Urinary bladder (tissue), 4 donors: ENCODE data around the gene IL1RL1. TPM values are rescaled to one million over a fixed set of nuclear protein-coding genes. Genes with fewer than 3 reads are reported as not detected.

Experiments used
- DNase-seq: peaks from one replicate; pipeline ENCODE4 v3.0.0-alpha.2; 2015; ENCODE audit errors: extremely low spot score
- H3K27ac ChIP-seq: one replicate; pipeline ENCODE4 v1.5.1; 2013; ENCODE audit warnings: low read depth, mild to moderate bottlenecking, moderate library complexity
- H3K36me3 ChIP-seq: one replicate; pipeline ENCODE4 v1.6.1; 2013; ENCODE audit warnings: mild to moderate bottlenecking, moderate library complexity; ENCODE audit not compliant: insufficient read depth
- H3K4me1 ChIP-seq: one replicate; pipeline ENCODE4 v1.6.1; 2013; ENCODE audit warnings: mild to moderate bottlenecking, moderate library complexity; ENCODE audit not compliant: insufficient read depth
- H3K4me3 ChIP-seq: one replicate; pipeline ENCODE4 v1.5.1; 2013; ENCODE audit warnings: low read depth, low read length
- WGBS: extraction: QIAGEN DNeasy Blood & Tissue Kit; methylation state at CpG from one replicate; pipeline ENCODE4 v1.1.7; 2013; 5-methylcytosine and 5-hydroxymethylcytosine counted together
- polyA plus RNA-seq: library from polyadenylated mRNA; stranded (reverse); fragments of 200-250 nt; gene quantifications from one replicate; pipeline ENCODE4 v1.2.3, GENCODE V29; 2013
- total RNA-seq: library from RNA; depleted of rRNA; stranded (reverse); fragments of >200 nt; gene quantifications from one replicate; pipeline ENCODE4 v1.2.3, GENCODE V29; 2014
- donor health status: healthy with polysubstance abuse.
- donor health status: healthy.

IL1RL1 gene
- 12.8 TPM for total RNA-seq
- polyA plus RNA-seq = 7.3 TPM

DNA sequence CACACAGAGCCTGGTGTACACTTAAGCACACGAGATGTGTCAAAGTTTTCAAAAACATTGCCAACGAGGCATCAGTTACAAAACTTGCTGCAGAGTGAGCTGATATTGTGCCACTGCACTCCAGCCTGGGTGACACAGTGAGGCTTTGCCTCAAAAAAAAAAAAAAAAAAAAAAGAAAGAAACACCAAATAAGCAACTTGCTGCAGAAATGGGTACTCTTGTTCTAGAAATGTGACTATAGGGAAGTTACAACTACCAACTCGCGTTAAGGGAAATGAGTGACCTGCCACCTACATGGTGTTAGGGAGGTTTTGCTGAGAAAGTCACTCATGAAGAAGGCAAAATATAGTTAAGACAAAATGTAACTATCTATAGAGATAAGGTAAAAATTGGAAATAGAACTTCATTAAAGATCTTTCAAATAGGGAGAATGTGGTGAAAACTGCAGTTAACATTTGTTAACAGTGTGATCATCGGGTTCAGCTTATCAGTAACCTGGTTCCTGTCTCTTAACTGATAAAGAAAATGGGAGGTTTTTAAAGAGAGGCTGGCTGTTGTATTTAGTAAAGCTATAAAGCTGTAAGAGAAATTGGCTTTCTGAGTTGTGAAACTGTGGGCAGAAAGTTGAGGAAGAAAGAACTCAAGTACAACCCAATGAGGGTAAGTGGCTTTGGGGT, at the start of gene IL1RL1:
Gene IL1RL1 (plus strand): TSS at position 600 of the 677 bp plus-strand sequence. CDS start 26,702 bp downstream, outside the sequence.
- WGBS = 60% methylated on average over 5 of the region's 5 CpGs
- no peak for DNase-seq
- Histone ChIP-seq H3K4me3 (no peak within 1 kb of the TSS), H3K36me3 (no peaks in the 10 kb centered on the region), H3K4me1 (no peaks in the 10 kb centered on the region), H3K27ac (no peak within 1 kb of the TSS)

DNA sequence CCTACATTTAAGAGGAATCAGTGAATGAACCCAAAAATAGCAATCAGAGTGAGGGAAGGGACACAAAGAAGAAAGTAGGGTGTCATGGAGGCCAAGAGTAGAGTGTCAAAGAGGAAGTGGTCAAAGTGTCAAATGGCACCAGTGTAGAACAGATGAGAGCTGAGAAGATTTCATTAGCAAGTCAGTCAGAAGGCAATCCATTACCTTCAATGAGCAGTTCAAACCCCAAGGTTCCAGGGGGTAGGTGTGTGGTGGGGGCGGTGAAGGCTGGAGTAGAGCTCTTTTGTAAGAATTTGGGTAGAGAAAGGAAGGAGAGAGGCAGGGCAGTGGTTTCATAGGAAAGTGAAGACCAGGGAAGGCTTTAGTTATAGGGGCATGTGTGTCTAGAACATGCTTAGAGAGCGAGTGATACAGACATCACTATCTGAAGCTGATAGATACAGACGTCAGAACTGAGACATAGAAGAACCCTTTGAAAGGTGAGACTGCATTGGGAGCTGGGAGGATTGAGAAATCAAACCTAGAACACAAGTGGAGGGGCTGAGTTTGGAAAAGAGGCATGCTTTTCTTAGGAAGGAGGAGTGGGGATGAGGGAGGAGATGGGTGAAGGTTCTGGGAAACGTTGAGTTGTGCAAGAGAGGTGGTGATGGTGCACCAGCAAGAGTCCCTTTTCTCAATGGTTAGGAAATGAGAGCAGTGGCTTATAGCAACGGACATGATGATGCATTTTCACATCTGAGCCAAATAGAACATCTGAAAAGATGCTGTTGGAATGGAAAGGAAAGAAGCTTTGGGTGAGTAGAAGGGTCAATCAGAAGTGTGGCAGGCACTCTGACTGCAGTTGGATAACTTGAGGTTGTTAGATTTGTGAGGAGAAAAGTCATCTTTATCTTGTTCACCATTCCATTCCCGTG, 48.9 kb upstream of the IL1RL1 start:
- WGBS = 63% methylated on average over 6 of the region's 6 CpGs
- H3K27ac ChIP-seq = no peak overlapping the region
- no peaks in the 10 kb centered on the region for H3K36me3 ChIP-seq
- no peak for DNase-seq
- H3K4me3 ChIP-seq = no peak overlapping the region
- no peaks in the 10 kb centered on the region for H3K4me1 ChIP-seq

DNA sequence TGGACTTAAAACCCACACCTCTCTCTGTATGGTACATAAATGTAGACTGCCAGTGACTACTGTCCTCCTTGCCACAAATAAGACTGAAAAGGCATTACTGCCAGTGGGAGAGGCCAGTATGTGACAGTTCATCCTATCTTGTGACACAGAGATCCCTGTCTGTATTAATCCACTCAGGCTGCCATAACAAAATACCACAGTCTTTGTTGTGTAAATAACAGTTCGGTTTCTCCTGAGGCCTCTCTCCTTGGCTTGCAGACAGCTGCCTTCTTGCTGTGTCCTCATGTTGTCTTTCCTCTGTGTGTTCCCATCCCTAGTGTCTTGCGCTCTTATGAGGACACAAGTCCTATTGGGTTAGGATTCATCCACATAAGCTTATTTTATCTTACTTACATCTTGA, 46.4 kb upstream of the IL1RL1 start:
- Histone ChIP-seq H3K4me1 (no peaks in the 10 kb centered on the region), H3K4me3 (no peak overlapping the region), H3K27ac (no peak overlapping the region), H3K36me3 (no peaks in the 10 kb centered on the region)
- DNase-seq = no peak
- 78% methylated on average over 2 of the region's 2 CpGs for WGBS

DNA sequence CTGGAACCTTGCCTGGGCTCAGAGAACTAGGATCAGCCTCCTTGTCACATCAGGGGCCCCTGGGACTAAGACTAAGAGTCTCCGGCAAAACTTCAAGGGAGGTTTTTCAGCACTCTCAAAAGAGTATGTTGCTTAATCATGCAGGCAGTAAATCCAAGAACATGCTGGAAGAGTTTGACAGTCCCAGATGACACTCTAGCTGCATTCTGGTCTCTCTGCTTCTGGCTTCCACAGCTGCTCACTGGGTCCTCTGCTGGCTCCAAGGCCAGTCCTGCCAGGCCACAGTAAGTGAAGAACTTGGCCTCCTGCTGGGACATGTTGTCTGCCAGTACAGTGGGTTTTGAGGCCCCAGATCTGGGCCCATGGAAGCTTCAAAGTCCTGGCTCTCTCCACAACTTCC, 45.2 kb upstream of the IL1RL1 start:
- no peak overlapping the region for H3K4me3 ChIP-seq
- no peak overlapping the region for H3K27ac ChIP-seq
- WGBS = 79% methylated on average over 1 of the region's 1 CpG
- no peak for DNase-seq
- H3K36me3 ChIP-seq = no peaks in the 10 kb centered on the region
- no peaks in the 10 kb centered on the region for H3K4me1 ChIP-seq

DNA sequence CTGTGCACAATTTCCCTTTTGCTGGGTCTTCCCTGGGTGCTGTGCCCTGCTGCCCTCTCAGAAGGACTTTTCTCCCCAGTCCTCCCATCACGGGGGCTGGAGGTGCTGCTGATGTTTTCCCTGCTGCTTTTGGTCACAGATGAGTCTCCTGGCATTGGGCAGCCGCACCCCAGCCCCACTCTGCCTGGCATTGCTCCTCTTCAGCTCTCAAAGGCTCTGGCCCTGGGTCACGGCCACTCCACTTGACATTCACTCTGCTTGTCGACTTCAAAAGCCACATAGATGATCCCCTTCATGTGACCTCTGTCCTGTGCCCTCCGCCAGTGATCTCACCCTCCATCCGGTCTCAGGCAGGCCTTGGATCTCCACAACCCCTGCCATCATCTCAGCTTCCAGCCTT, 43.6 kb upstream of the IL1RL1 start:
- Histone ChIP-seq H3K4me3 (no peak overlapping the region), H3K4me1 (no peaks in the 10 kb centered on the region), H3K27ac (no peak overlapping the region), H3K36me3 (no peaks in the 10 kb centered on the region)
- 83% methylated on average over 6 of the region's 6 CpGs for WGBS
- DNase-seq = no peak

DNA sequence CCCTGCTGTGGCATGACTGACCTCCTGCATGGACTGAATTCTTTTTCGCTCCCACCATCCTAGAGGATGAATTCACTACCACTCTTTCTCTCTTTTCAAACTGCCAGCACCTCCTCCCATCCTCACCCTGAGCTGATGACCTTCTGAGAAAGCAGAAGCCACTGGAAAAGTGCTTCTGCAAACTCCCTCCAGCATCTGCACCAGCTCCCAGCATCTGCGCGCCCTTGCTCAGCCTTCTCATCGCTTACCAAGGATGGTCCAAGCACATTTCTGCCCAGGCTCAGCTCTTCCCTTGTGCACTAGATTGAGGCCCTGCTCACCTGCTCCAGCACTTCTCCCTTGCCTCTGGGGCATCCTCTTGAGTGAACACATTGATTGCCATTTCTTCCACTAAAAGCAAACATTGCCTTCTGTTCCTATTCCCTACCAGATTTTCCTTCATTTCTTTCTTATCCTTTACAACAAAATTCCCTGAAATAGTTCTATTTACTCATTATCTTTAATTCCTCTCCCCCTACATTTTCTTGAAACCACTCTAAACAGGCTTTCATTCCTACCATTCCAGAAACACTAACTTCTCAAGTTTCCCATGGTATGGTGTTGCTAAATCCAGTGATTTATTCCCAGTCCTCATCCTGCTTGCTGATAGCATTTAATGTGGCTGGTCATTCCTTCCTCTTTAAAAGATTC, 42.7 kb upstream of the IL1RL1 start:
- Histone ChIP-seq H3K36me3 (no peaks in the 10 kb centered on the region), H3K4me1 (no peaks in the 10 kb centered on the region), H3K4me3 (no peak overlapping the region), H3K27ac (no peak overlapping the region)
- DNase-seq = no peak
- WGBS = 94% methylated on average over 4 of the region's 4 CpGs

DNA sequence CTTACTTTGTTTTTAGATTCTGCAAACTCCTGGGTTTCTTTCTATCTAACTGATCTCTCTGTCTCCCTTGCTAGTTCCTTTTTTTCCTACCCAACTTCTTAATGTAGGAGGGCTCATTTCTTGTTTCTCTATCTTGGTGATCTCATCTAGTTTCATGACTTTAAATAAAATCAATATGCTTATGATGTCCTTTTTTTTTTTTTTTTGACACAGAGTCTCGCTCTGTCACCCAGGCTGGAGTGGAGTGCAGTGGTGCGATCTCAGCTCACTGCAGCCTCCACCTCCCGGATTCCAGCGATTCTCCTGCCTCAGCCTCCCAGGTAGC, 42.2 kb upstream of the IL1RL1 start:
- H3K4me1 ChIP-seq = no peaks in the 10 kb centered on the region
- 77% methylated on average over 4 of the region's 4 CpGs for WGBS
- H3K27ac ChIP-seq = no peak overlapping the region
- no peaks in the 10 kb centered on the region for H3K36me3 ChIP-seq
- H3K4me3 ChIP-seq = no peak overlapping the region
- no peak for DNase-seq

DNA sequence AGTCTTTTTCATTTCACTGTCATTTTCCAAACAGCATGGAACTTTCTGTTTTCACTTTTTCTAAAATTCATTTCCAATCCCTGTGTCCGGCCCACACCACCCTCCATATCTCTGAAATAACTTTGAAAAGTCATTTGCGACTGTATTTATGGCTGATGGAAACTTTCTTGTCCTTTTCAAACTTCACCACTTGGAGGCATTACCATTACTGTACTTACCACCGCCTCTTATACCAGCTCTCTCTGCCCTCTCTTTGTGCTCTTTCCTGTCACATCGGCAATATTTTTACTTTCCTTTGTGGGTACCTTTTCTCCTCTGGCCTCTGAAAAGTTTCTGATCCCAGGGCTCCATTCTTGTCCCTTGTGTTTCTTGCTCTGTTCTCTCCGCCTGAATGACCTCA, 39.5 kb upstream of the IL1RL1 start:
- no peaks in the 10 kb centered on the region for H3K4me1 ChIP-seq
- H3K27ac ChIP-seq = no peak overlapping the region
- no peak for DNase-seq
- 70% methylated on average over 5 of the region's 5 CpGs for WGBS
- no peak overlapping the region for H3K4me3 ChIP-seq
- H3K36me3 ChIP-seq = no peaks in the 10 kb centered on the region

DNA sequence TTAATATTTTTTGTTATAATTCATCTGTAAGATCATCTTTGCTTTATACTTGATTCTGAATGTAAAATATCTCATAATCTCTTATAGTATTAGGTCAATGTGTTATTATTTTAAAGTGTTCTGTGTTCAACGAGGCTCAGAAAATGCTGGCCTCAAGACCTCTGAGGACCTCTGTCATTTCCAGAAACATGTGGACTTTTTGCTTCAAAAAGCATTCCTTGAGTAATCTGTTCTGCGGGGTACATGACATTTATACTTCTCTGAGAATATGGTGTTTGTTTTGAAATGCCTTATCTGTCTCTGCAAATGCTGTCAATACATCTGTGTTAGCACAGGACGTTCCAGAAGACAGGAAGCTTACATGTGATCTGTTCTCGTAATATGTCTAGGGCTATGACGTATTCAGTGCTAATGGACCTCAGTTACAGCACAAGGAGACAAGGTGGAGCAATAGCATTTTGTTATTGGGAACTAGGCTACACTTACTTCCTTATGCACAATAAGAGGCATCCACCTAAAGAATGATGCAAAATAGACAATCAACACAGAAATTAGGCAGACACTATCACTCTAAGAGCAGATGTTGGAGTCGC, 37.6 kb upstream of the IL1RL1 start:
- H3K4me3 ChIP-seq = no peak overlapping the region
- WGBS = 31% methylated on average over 6 of the region's 6 CpGs
- H3K36me3 ChIP-seq = no peaks in the 10 kb centered on the region
- DNase-seq = no peak
- no peak overlapping the region for H3K27ac ChIP-seq
- H3K4me1 ChIP-seq = no peaks in the 10 kb centered on the region

DNA sequence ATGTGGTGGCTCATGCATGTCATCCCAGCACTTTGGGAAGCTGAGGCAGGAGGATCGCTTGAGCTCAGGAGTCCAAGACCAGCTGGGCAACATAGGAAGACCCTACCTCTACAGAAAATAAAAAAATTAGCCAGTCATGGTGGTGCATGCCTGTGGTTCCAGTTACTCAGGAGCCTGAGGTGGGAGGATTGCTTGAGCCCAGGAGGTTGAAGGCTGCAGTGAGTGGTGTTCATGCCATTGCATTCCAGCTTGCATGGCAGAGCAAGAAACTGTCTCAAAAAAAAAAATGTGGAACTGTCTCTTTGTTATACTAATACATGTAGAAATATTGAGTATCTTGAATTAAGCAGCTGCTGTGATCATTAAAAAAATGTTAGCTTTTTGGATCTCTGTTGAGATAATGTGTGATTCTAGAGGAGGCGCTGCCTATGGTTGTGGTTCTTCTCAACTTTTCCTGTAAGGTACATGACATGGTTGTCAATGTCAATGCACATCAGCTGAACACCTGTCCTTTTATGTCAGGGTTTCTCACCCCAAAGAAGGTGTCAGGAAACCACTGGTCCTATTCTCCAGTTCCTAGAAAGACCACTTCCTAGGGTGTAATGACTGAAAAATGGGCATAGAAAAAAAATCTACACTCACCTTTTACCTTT, 34.7 kb upstream of the IL1RL1 start:
- WGBS = 93% methylated on average over 2 of the region's 2 CpGs
- no peaks in the 10 kb centered on the region for H3K36me3 ChIP-seq
- H3K4me3 ChIP-seq = no peak overlapping the region
- no peaks in the 10 kb centered on the region for H3K4me1 ChIP-seq
- H3K27ac ChIP-seq = no peak overlapping the region
- no peak for DNase-seq

DNA sequence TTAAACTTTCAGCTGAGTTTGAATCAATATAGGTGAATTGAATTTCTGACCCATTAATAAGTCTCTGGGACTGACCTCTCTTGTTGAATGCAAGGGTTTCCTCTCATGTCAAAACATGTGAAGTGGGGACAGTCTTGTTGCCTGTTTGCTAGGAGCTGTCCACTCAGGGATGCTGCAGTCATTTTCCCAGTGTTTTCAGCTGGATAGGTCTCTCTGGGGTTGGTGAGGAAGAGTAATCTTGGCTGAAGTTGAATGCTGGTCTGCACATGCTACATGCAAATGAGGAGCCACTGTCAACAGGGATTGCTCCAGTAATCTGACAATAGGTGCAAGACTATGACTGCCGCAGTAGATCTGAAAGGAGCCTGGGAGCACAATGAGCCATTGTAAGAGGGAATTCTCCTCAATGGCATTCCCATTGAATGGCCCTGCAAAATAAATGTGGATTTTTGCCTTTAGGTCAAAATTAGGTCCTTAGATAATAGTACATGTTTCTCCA, 34.1 kb upstream of the IL1RL1 start:
- Histone ChIP-seq H3K27ac (no peak overlapping the region), H3K4me1 (no peaks in the 10 kb centered on the region), H3K4me3 (no peak overlapping the region), H3K36me3 (no peaks in the 10 kb centered on the region)
- no peak for DNase-seq
- 85% methylated on average over 1 of the region's 1 CpG for WGBS

DNA sequence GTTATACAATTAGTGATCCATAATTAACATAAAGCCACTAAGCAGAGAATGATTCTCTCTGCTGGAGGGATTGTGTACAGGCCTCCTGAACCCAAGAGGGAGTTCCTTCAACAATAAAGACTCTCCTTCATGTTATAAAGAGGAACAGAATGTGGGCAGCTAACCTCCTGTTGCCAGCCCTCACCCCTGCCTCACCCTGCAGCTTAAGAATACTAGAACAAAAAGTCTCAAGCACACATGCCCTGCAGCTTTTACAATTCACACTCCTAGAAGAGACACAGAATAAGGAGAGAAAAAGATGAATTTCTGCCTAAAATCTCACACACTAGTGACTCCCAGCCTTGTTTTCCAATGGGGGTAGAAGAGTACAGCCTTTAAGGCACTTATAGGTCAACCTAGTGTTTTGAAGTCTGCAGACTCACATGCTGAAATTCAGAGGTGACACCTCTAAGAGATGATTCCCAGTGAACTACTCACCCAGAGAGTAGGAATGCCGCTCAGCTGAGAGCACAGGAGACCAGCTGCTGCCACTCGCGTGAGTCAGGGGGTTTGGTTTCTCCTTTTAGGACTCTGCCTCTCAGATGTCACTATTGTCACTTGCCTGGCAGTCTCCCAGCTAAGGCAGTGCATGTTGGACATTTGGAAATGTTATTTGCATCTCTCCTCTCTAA, 32.5 kb upstream of the IL1RL1 start:
- Histone ChIP-seq H3K4me1 (no peaks in the 10 kb centered on the region), H3K36me3 (no peaks in the 10 kb centered on the region), H3K4me3 (no peak overlapping the region), H3K27ac (no peak overlapping the region)
- 55% methylated on average over 3 of the region's 3 CpGs for WGBS
- no peak for DNase-seq

DNA sequence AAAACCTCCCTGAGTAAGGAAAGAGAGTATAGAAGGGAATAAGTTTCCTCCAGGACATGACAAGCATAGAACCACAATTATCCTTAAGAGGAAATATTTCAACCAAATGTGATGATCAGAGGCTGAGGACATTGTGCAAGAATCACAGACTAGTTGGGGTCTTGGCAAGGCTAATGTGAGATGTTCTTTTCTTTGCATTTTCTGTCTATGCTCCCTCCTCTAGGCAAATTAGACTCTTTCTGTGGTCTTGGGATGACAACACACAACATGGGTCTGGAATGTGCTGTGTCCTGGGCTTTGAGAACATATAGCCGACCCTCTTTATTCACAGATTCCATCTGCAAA, 32.0 kb upstream of the IL1RL1 start:
- no peak overlapping the region for H3K27ac ChIP-seq

More for the DNA sequence above, 32.0 kb upstream of the IL1RL1 start:
- no peak overlapping the region for H3K4me3 ChIP-seq
- no peaks in the 10 kb centered on the region for H3K4me1 ChIP-seq
- no peaks in the 10 kb centered on the region for H3K36me3 ChIP-seq
- no peak for DNase-seq
- WGBS = 78% methylated on average over 1 of the region's 1 CpG
